Muscle layer of duodenum (tissue), 2 donors: ENCODE data around the gene RIMS1.

Experiments used
- H3K27ac ChIP-seq: one replicate; pipeline ENCODE4 v1.7.0; 2013; ENCODE audit warnings: mild to moderate bottlenecking, low read length
- H3K27me3 ChIP-seq: one replicate; pipeline ENCODE4 v1.7.0; 2013; ENCODE audit warnings: low read depth, mild to moderate bottlenecking, control low read depth, low read length
- H3K36me3 ChIP-seq, 2 donors: one replicate each; pipeline ENCODE4 v1.7.0; 2013; ENCODE audit warnings: low read length in 2 of 2, control low read depth in 1 of 2, mild to moderate bottlenecking in 1 of 2; ENCODE audit not compliant: insufficient read depth in 2 of 2, control insufficient read depth in 1 of 2
- H3K4me1 ChIP-seq, 2 donors: one replicate each; pipeline ENCODE4 v1.7.0; 2013; ENCODE audit warnings: low read length in 2 of 2, mild to moderate bottlenecking in 2 of 2, control low read depth in 1 of 2, moderate library complexity in 1 of 2; ENCODE audit not compliant: insufficient read depth in 2 of 2, control insufficient read depth in 1 of 2
- H3K4me3 ChIP-seq, 2 donors: one replicate each; pipeline ENCODE4 v1.7.0; 2013; ENCODE audit warnings: low read length in 2 of 2, low read depth in 1 of 2, mild to moderate bottlenecking in 1 of 2
- H3K9me3 ChIP-seq, 2 donors: one replicate each; pipeline ENCODE4 v1.7.0; 2013; ENCODE audit warnings: low read length in 2 of 2, control low read depth in 1 of 2, mild to moderate bottlenecking in 1 of 2; ENCODE audit not compliant: control insufficient read depth in 1 of 2
- donor health status: healthy.

RIMS1 gene

GRCh38 chr6:71886184-71887005 is at the start of gene RIMS1:
TSS of gene RIMS1 (plus strand) at chr6:71886550. CDS start at chr6:71887024, 474 bp downstream.
- Histone ChIP-seq H3K4me3 (peak within 1 kb of the TSS in 1 of 2 donors; percentile 69), H3K27me3 (peaks cover 12% of the 10 kb centered on the region)

GRCh38 chr6:71851214-71851613 is 35.1 kb upstream of the RIMS1 start:
- H3K27ac ChIP-seq, result no peak overlapping the region
- H3K4me3 ChIP-seq, result no peak overlapping the region
- no peaks in the 10 kb centered on the region for H3K27me3 ChIP-seq
- H3K4me1 ChIP-seq, result no peaks in the 10 kb centered on the region
- no peaks in the 10 kb centered on the region for H3K36me3 ChIP-seq
- peaks cover 0 to 2% of the 10 kb centered on the region in 2 donors for H3K9me3 ChIP-seq

More at GRCh38 chr6:71886184-71887005, at the start of gene RIMS1:
- peaks cover 0 to 6% of the 10 kb centered on the region in 2 donors for H3K4me1 ChIP-seq
- H3K27ac ChIP-seq, result no peak within 1 kb of the TSS
- H3K9me3 ChIP-seq, result no peaks in the 10 kb centered on the region
- H3K36me3 ChIP-seq, result no peaks in the 10 kb centered on the region

GRCh38 chr6:71852948-71853347 is 33.4 kb upstream of the RIMS1 start:
- Histone ChIP-seq H3K27me3 (no peaks in the 10 kb centered on the region), H3K9me3 (peaks cover 0 to 2% of the 10 kb centered on the region in 2 donors), H3K27ac (no peak overlapping the region), H3K4me3 (no peak overlapping the region), H3K36me3 (no peaks in the 10 kb centered on the region), H3K4me1 (no peaks in the 10 kb centered on the region)

DNA sequence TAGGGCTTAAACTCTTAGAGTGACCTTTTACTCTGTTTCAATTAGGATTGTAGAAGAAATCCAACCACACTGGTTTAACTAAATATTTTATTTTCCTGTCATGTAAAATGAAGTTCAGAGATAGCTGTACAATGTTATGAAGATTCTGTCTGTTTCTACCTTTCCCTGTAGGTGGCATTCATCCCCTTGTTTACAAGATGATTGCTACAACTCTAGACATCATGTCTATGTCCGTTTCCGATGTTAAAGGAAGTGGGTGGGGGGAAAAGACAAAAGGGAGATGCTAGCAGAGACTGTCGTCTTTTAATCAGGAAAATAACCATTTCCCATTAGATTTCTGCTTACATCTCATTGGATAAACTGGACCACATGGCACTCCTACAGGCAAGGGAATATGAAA is 30.9 kb upstream of the RIMS1 start:
- H3K4me3 ChIP-seq, result no peak overlapping the region
- H3K4me1 ChIP-seq, result no peaks in the 10 kb centered on the region
- no peak overlapping the region for H3K27ac ChIP-seq
- H3K36me3 ChIP-seq, result no peaks in the 10 kb centered on the region
- no peaks in the 10 kb centered on the region for H3K27me3 ChIP-seq
- H3K9me3 ChIP-seq, result peaks cover 0 to 2% of the 10 kb centered on the region in 2 donors

GRCh38 chr6:71879016-71879415 is 7.3 kb upstream of the RIMS1 start:
- Histone ChIP-seq H3K9me3 (no peaks in the 10 kb centered on the region), H3K27ac (no peak overlapping the region), H3K4me3 (no peak overlapping the region), H3K27me3 (no peaks in the 10 kb centered on the region), H3K4me1 (no peaks in the 10 kb centered on the region), H3K36me3 (no peaks in the 10 kb centered on the region)

- Histone ChIP-seq H3K9me3 (no peaks in the 10 kb centered on the region), H3K4me1 (peaks cover 0 to 6% of the 10 kb centered on the region in 2 donors), H3K36me3 (no peaks in the 10 kb centered on the region), H3K27me3 (peaks cover 12% of the 10 kb centered on the region), H3K4me3 (peak overlapping the region in 1 of 2 donors; percentile 69), H3K27ac (no peak overlapping the region)
Measured at GRCh38 chr6:71887006-71887743, 825 bp downstream of the RIMS1 start.

DNA sequence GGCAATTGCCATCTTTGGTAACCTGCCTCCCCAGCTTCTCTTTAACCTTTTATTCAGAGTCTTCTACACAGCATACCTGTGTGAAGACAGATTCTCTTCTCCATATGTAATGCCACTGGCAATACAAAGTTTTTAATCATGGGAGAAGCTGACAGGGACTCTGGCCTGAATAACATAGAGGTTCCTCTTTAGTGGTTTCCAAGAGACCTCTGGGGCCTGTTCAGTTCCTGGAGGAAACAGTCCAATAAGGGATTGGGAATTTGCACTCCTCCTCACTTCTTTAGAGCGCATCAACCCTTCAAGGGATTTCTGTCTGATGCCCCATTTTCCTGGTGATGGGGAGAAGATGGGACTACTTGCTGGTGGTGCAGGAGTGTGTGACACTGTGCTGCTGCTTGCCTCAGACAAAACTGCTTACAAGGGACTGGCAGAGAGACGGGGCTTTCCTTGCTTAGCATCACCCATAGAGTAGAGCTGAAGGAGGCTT is 1.4 kb downstream of the RIMS1 start:
- H3K9me3 ChIP-seq, result no peaks in the 10 kb centered on the region
- no peak overlapping the region for H3K27ac ChIP-seq
- peaks cover 12% of the 10 kb centered on the region for H3K27me3 ChIP-seq
- H3K4me3 ChIP-seq, result no peak overlapping the region
- peaks cover 0 to 6% of the 10 kb centered on the region in 2 donors for H3K4me1 ChIP-seq
- no peaks in the 10 kb centered on the region for H3K36me3 ChIP-seq

DNA sequence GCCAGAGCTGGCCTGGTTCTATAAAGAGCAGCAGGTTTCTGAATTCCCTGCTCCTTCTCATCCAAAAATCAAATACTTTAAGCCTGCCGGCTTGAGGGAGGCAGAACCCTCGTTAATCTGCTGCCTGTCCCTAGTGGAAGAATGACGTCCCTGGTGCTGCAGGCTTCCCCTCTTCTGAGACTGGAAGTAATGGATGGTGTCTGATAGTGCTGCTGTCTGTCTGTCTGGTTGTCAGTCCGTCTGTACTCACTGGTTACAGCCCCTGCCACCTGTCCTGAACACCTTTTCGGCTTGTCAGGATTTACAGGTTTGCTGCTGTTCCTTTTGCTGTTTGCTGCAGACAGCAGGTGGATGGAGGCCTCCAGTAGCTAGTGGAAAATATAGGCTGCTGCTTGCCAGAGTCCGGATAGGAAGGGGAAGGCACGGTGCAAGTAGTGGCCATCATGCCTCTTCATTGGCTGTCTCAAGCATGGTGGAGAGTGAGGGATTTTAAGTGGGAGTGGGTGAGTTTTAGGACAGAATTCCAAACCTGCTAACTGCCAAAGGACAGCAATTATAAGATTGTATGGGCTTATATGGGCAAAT is 2.5 kb downstream of the RIMS1 start:
- H3K9me3 ChIP-seq, result no peaks in the 10 kb centered on the region
- H3K27ac ChIP-seq, result no peak overlapping the region
- H3K4me1 ChIP-seq, result peaks cover 0 to 6% of the 10 kb centered on the region in 2 donors
- H3K27me3 ChIP-seq, result peaks cover 12% of the 10 kb centered on the region
- H3K4me3 ChIP-seq, result no peak overlapping the region
- no peaks in the 10 kb centered on the region for H3K36me3 ChIP-seq

DNA sequence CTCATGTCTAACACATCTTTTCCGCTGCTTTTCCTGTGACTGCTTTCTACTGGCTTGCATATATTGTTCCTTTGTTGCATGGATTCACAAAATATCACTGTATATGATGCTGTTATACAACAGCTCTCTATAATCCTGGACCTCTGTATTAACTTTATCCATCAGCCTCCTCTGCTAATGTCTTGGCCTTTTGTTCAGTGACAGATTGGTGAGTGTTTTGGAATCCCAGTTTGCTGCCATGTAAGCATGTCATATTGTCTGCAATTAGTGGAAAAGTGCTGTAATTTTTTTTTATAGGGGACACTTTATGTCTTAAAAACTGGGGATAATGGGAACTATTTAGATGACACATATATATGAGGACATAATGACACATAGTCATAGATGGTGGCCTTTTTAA is 3.0 kb downstream of the RIMS1 start:
- no peaks in the 10 kb centered on the region for H3K9me3 ChIP-seq
- no peak overlapping the region for H3K27ac ChIP-seq
- peaks cover 12% of the 10 kb centered on the region for H3K27me3 ChIP-seq
- H3K4me3 ChIP-seq, result no peak overlapping the region
- no peaks in the 10 kb centered on the region for H3K36me3 ChIP-seq
- H3K4me1 ChIP-seq, result peaks cover 0 to 6% of the 10 kb centered on the region in 2 donors

DNA sequence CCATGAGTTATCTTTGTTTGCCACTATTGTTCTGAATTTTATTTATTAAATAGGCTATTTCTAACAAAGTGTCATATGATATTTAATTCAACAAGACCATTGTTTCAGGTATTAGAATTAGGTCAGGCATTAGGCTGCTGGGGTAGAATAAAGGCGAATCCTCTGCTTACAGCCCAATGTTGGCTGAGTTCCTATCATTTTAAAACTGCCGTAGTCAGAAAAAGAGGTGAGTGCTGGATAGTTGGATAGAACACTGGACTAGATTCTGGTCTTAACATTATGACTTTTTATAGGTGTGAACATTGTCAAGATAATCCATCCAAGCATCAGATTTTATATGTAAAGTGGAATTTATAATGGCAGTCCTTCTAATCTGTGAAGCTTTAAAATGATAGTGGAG is 6.3 kb downstream of the RIMS1 start:
- Histone ChIP-seq H3K27me3 (peaks cover 3% of the 10 kb centered on the region), H3K36me3 (no peaks in the 10 kb centered on the region), H3K9me3 (no peaks in the 10 kb centered on the region), H3K27ac (no peak overlapping the region), H3K4me1 (no peaks in the 10 kb centered on the region), H3K4me3 (no peak overlapping the region)

DNA sequence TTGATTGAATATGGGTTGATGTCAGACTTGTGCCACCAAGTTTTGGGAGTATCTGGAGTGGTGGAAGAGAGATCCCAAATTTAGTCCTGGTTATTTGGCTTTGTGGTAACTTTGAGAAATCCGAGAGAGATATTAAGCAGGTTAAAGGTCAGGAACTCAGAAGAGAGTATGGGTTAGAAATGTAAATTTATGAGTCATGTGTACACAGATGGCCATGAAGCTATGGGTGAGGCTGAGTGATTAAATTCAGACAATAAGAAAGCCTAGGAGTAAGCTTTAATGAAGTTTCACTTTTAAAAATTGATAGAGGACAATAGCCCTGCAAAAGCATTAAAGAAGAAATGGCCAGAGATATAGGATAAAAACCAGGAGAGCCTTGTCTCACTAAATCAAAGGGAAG is 14.3 kb downstream of the RIMS1 start:
- Histone ChIP-seq H3K36me3 (no peaks in the 10 kb centered on the region), H3K9me3 (no peaks in the 10 kb centered on the region), H3K27me3 (no peaks in the 10 kb centered on the region), H3K4me1 (no peaks in the 10 kb centered on the region), H3K4me3 (no peak overlapping the region), H3K27ac (no peak overlapping the region)
